NOMO-1 treated with dmso at 0.1 percent for 144 hours (cell line): ENCODE data around the gene OR52K1.
"Not testable (repeated sequence)": the region's sequence is repeated elsewhere in the genome, so short reads cannot be mapped to it uniquely, and the experiment has no call there.

Experiments used
- DNase-seq: peaks from one replicate; lab custom pipeline; 2025; ENCODE audit not compliant: unreplicated experiment; lab: John Stamatoyannopoulos, UW

The OR52K1 gene

DNA sequence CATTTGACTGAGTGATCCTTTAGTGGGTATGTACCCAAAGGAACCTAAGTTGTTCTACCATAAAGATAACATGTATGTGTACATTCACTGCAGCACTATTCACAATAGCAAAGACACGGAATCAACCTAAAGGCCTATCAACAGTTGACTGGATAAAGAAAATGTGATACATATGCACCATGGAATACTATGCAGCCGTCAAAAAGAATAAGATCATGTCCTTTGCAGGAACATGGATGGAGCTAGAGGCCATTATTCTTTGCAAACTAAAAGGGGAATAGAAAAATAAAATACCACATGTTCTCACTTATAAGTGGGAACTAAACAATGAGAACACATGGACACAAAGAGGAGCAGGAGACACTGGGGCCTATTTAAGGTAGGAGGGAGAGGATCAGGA, 9.0 kb downstream of the OR52K1 start:
- DNase-seq, result not testable (repeated sequence)

DNA sequence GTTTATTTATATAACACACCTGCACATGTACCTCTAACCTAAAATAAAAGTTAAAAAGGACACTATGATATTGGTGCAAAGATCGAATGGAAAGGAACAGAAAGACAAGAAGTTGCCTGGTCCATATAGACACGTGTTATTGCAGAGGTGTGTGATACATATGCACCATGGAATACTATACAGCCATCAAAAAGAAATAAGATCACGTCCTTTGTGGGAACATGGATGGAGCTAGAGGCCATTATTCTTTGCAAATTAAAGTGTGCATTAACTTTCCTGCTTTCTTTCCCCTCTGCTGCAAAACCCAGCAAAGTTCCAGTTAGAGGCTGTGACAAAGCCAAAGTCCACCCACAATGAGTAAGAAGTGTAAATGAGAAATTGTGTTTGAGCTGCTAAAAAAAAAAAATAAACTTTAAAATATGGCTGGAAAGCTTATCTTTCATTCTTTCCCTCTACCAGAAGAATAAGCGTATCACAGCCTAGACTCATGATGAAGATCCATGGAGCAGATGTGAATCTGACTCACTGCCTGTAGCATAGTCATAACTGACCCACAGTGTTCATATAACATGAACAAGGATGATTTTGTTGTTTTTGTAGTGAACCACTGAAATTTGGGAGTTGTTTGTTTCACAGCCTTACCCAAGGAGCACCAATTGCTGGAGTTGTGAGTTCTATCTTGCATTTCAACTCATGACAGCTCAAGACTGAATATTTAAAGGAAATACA, 9.6 kb downstream of the OR52K1 start:
- no peak for DNase-seq

DNA sequence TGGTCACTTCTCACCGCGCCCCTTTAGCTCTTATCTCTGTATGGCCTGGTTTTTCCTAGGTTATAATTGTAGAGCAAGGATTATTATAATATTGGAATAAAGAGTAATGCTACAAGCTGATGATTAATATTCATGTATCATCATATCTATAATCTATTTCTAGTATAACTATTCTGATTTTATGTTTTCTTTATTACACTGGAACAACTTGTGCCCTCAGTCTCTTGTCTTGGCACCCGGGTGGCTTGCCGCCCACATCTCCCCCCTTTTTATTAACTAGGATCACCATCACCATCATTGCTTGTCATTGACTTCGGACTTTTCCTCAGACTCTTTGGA, 11.0 kb downstream of the OR52K1 start:
- no peak for DNase-seq

DNA sequence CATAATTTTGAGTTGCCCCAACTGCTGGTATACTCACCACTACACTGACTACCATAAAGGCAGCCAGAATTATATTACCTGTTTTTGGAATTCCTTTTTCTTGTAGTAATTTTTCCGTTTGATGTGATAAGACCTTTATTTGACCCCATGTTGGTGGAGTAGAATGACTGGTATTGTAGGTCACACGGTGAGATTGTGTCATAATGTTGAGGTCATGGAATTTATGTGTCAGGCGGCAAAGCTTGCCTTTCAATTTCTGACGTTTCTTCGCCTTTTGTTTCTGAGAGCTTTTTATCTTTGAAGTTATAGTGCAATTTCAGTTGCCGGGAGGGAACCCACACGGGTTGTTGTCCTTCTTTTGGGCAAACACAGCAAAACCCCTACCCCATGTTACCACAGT, 13.0 kb downstream of the OR52K1 start:
- no peak for DNase-seq

DNA sequence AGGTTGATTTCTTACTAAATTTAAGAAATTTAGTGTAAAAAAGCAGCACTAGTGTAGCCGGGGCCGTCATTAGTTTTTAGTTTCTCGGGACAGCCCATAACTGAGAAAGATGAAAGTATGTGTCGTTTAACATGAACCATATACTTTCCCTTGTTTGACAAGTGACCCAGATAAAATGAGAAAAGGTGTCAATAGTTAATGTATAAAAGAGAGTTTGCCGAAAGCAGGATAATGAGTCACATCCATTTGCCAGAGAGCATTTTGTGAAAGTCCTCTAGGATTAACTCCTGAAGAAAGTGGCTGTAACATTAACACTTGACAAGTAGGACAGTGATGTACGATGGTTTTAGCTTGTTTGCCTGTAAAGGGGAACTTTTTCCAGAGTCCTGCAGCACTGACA, 13.5 kb downstream of the OR52K1 start:
- DNase-seq, result no peak

DNA sequence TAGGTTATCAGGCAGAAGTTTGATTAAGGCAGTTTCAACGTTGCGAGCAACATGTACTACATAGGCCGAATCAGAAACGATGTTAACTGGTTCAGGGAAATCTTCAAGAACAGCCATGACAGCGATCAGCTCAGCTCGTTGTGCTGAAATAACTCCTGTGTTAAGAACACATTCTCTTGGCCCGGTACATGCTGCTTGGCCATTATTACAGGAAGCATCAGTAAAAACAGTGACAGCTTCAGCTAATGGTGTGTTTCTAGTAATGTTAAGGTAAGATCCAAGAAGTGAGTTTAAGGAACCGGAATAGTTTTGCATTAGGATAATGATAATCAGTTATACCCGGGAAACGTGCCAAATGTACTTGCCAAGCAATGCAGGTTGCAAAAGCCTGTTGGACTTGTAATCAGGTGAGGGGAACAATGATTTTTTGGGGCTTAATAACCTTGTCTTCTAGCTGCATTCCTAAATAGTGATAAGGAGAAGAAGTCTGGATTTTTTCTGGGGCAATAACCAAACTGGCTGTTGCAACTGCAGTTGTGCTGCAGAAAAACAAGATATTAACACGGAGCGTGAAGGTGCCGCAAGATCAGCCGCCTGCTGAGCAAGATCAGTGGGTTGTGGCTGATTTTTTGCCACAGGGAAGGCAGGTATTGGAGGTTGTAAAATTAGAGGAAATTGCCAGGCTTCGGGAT, 14.3 kb downstream of the OR52K1 start:
- DNase-seq, result no peak

DNA sequence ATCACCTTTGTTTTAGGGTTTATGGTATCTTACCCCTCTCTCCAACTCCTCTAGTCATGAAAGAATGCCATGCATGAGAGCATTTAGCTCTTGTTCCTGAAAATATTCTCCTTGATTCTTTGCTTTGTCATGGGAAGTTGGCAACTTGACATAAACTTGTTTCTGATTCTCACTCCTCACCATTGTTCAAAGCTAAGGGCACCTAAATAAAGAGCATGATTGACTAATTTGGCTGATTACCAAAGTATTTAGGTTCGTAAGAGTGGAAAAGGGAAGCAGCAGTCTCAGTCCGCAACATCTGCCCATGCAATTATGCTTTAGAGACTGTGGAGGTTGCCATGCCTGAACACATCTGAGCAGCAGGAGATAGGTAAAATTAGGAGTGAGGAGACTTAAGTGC, 26.4 kb downstream of the OR52K1 start:
- no peak for DNase-seq

DNA sequence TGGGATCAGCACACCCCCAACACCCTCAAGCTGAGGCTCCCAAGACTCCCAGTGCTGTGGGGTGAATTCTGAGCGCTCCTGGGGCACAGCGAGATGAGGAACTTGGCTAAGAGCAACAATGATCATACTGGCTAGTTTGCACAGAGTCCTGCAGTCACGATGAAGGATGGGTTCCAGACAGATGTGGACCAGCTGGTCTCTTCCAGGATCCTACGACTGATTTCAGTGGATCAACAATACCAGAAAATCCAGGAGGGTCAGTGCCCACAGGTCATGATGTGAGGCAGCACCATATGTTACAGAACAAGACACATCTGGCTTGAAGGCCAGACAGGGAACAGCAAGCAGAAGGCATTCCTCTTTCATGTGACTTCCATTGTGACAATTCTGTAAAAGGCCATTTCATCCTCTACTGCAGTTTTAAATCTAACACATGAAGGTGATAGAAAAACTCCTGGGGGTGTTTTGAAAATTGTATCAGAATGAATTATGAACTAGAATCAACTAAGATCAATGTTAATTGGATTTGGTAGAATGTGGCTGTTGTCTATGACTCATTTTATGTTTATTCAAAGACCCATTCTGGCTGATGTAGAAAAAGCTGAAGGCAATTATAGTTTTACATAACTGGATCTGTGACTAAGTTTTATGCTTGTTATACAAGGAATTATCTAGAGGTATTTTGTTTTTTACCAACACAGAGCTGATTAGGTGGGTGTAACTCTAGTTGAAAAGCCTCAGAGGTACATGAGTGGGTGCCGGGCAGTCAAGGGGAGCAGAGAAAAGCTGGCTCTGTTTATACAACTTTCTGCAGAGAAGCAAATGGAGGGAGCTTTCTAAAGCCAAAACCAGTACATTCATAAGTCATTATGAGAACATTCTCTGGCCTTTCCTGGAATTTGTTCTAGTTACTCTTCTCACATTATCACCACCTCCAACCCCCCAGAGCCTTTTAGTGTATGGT, 29.1 kb downstream of the OR52K1 start:
- DNase-seq, result no peak

DNA sequence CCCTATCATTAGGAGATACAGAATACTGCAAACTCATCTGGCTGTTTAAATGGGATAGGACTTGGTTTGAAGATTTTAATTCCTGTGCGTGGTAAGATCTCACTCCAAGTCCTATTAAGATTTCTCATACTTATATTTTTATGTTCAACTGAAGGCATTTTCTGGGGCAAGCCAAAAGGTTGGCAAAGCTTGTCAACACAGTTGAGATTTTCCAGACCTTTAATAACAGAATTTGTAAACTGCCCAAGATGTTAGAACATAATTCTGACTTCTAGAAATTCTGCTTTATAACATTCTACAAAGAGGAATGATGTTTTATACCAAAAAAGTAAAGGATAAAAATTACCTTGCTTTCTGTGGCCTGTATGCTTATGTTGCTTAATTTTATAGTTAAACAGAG, 31.8 kb downstream of the OR52K1 start:
- DNase-seq, result no peak

DNA sequence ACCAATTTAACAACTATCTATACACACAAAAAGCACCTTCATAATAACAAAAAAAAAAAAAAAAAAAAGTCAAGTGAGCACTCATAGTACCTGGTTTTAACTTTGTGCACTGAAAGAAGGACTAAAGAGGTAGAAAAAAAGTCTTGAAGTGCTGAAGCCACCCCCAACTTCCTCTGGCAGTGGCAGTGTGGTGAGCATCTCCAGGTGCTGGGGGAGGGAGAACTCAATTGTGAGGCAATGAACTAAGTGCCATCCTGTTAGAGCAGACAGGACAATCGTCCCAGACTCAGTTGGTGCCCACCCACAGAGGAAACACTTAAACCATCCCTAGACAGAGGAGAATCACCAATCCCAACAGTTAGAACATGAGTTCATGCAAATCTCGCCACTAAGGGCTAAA, 39.9 kb downstream of the OR52K1 start:
- DNase-seq, result no peak

DNA sequence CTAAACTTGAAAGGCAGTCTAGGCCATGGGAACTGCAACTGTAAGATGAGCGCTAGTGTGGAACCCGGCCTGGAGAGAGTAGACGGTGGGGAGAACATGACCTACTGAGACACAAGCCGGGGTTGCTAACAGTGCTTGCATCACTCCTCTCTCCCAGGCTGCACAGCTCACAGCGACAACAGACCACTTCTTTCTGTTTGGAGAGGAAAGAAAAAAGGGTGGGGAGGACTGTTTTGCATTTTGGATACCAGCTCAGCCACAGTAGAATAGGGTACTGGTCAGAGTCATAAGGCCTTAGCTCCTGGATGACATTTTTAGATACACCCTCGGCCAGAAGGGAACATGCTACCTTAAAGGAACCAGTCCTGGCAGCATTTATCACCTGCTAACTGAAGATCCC, 40.3 kb downstream of the OR52K1 start:
- DNase-seq, result no peak

DNA sequence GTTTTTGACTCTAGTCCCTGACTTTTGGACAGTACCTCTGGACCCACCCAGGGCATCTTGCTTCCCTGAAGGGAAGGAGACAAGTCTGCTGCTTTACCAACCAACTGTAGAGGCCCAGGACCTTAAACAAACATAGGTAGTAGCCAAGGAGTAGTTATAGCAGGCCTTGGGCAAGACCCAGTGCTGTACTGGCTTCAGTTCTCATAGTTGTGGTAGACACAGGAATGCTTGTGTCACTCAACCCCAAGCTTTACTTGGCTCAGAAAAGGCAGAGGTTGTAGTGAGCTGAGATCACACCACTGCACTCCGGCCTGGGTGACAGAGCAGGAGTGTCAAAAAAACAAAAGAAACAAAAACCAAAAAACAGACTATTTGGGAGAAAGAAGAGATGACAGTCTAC, 41.2 kb downstream of the OR52K1 start:
- no peak for DNase-seq

DNA sequence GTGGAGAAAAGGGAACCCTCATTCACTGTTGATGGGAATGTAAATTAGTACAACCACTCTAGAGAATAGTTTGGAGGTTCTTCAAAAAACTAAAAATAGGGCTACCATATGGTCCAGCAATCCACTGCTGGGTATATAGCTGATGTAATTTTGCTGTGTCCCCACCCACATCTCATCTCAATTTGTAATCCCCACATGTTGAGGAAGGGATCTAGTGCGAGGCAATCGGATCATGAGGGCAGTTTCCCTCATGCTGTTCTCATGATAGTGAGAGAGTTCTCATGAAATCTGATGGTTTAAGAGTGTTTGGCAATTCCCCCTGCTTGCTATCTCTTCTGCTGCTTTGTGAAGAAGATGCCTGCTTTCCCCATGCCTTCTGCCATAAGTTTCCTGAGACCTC, 45.5 kb downstream of the OR52K1 start:
- no peak for DNase-seq

DNA sequence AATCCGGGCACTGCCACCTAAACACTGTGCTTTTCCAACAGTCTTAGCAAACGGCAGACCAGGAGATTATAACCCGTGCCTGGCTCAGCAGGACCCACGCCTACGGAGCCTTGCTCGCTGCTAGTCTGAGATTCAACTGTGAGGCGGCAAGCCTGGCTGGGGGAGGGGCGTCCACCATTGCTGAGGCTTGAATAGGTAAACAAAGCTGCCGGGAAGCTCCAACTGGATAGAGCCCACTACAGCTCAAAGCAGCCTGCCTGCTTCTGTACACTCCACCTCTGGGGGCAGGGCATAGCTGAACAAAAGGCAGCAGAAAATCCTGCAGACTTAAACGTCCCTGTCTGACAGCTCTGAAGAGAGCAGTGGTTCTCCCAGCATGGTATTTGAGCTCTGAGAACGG, 49.2 kb downstream of the OR52K1 start:
- DNase-seq, result not testable (repeated sequence)

DNA sequence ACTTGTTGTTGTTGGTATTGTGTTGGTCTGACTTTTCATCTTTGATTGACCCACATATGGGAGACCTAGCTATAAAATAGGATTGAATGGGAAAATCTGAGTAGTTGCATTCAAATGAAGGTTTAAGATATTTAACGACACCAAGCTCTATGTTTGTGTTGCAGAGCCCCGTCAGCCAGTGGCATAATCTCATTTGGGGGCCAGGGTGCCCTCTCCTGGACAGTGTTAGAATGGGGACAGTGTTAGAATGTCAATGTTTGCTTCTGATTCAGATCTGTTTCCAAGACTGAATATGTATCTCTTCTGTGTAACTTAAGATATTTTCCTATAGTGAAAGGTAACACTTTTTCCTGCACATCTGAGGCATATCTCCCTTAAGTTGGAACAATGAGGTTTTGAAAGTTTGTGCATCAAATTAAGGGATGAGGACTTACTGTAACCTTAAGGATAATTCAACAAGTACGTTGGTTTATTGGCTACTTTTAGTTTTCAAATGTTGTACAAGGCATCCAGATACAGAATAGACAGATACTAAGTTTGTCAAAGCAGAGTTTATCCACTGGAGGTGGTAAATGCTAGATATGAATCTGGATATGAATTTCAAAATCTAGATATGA, 57.3 kb downstream of the OR52K1 start:
- no peak for DNase-seq

DNA sequence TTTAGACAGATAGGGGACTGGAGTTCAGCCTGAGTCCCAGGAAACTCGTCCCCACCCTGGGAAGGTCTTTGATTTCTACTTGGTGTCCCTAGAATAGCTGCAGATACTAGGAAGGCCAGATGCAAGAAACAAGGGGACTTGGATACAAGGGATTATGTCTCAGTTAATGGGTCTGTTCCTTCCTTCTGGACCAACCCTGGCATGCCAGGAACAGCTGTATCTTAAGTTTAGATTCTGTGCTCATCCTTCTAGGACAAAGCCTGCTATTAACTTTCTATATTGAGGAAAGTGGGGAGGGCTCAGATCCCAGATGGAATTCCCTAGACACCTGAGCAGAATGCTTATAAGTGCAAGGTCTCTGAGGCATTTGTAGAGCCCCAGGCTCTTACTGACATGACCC, 58.6 kb downstream of the OR52K1 start:
- no peak for DNase-seq
